CD14-positive monocyte (primary cell): ENCODE results near the gene ACOT11. TPM values are rescaled to one million over a fixed set of nuclear protein-coding genes. Genes with fewer than 3 reads are reported as not detected.

Experiments
- DNase-seq, 3 donors: peaks; one replicate each; pipeline ENCODE4 v3.0.0-alpha.2; 2011 to 2022
- H2AFZ ChIP-seq: 2 replicates; pipeline ENCODE4 v1.6.0; 2012; ENCODE audit warnings: mild to moderate bottlenecking, low read depth, low read length, inconsistent platforms; ENCODE audit not compliant: insufficient read depth, poor library complexity, severe bottlenecking
- H3K27ac ChIP-seq, 2 donors: 1 replicate in 1 of 2; 2 replicates in 1 of 2; pipeline ENCODE4 v1.5.1; 2012 to 2013; ENCODE audit warnings: low read length in 2 of 2, control low read depth in 1 of 2, inconsistent platforms in 1 of 2, low read depth in 1 of 2, mild to moderate bottlenecking in 1 of 2
- H3K27me3 ChIP-seq, 2 donors: one replicate each; pipeline versions ENCODE4 v1.6.0 to v1.6.1; 2011 to 2013; ENCODE audit warnings: low read length in 2 of 2; ENCODE audit not compliant: control insufficient read depth in 2 of 2, insufficient read depth in 2 of 2
- H3K36me3 ChIP-seq, 2 donors: replicated peaks in 1 of 2; 1 replicate in 1 of 2; 2 replicates in 1 of 2; pipeline versions ENCODE4 v1.5.1 to v1.6.1; 2012 to 2013; ENCODE audit warnings: low read length in 2 of 2, control low read depth in 1 of 2, inconsistent platforms in 1 of 2, mild to moderate bottlenecking in 1 of 2; ENCODE audit not compliant: insufficient read depth in 2 of 2, control insufficient read depth in 1 of 2
- H3K4me1 ChIP-seq, 2 donors: 1 replicate in 1 of 2; 2 replicates in 1 of 2; pipeline versions ENCODE4 v1.5.1 to v1.6.1; 2012 to 2013; ENCODE audit warnings: low read length in 2 of 2, control low read depth in 1 of 2, inconsistent platforms in 1 of 2, mild to moderate bottlenecking in 1 of 2, moderate library complexity in 1 of 2; ENCODE audit not compliant: insufficient read depth in 2 of 2, control insufficient read depth in 1 of 2
- H3K4me2 ChIP-seq: replicated peaks from 2 replicates; pipeline ENCODE3; 2012; ENCODE audit warnings: low read length, moderate library complexity, mild to moderate bottlenecking; ENCODE audit not compliant: poor library complexity, severe bottlenecking; ENCODE audit errors: extremely low read depth
- H3K4me3 ChIP-seq, 3 experiments: fragments of 200-600 bp in 1 of 3; sonication (generic) in 1 of 3; replicated peaks in 1 of 3; 1 replicate in 2 of 3; 2 replicates in 1 of 3; pipeline ENCODE4 v1.5.1; 2011 to 2013; ENCODE audit warnings: low read length in 3 of 3, mild to moderate bottlenecking in 3 of 3, control low read depth in 2 of 3, low read depth in 2 of 3, inconsistent platforms in 1 of 3, moderate library complexity in 1 of 3
- H3K79me2 ChIP-seq: 2 replicates; pipeline ENCODE4 v1.6.0; 2012; ENCODE audit warnings: mild to moderate bottlenecking, control low read depth, inconsistent platforms, low read length, moderate library complexity; ENCODE audit not compliant: insufficient read depth
- H3K9ac ChIP-seq: 2 replicates; pipeline ENCODE4 v1.6.0; 2017; ENCODE audit warnings: low read length, mild to moderate bottlenecking; ENCODE audit not compliant: insufficient read depth, poor library complexity, severe bottlenecking
- H3K9me3 ChIP-seq, 2 donors: replicated peaks in 1 of 2; 1 replicate in 1 of 2; 2 replicates in 1 of 2; pipeline versions ENCODE4 v1.5.1 to v1.6.1; 2012 to 2013; ENCODE audit warnings: low read length in 2 of 2, control low read depth in 1 of 2; ENCODE audit not compliant: control insufficient read depth in 1 of 2, insufficient read depth in 1 of 2
- H4K20me1 ChIP-seq: 2 replicates; pipeline ENCODE4 v1.6.0; 2012; ENCODE audit warnings: mild to moderate bottlenecking, low read length, control low read depth, moderate library complexity; ENCODE audit not compliant: insufficient read depth
- H3K27ac Mint-ChIP-seq, 7 donors: one replicate each; pipeline ENCODE4 v1.8.0; 2020; ENCODE audit warnings: mild to moderate bottlenecking in 7 of 7, mixed read lengths in 7 of 7, moderate library complexity in 6 of 7, inconsistent platforms in 2 of 7
- H3K27me3 Mint-ChIP-seq, 3 donors: one replicate each; pipeline ENCODE4 v1.8.0; 2021 to 2022; ENCODE audit warnings: low read depth in 3 of 3, mild to moderate bottlenecking in 3 of 3, mixed read lengths in 3 of 3, moderate library complexity in 3 of 3, inconsistent platforms in 1 of 3
- H3K36me3 Mint-ChIP-seq, 2 donors: one replicate each; pipeline ENCODE4 v1.8.0; 2020; ENCODE audit warnings: mixed read lengths in 2 of 2, inconsistent platforms in 1 of 2, mild to moderate bottlenecking in 1 of 2
- H3K4me1 Mint-ChIP-seq: one replicate; pipeline ENCODE4 v1.8.0; 2020; ENCODE audit warnings: mild to moderate bottlenecking, mixed read lengths
- H3K4me3 Mint-ChIP-seq, 2 donors: one replicate each; pipeline ENCODE4 v1.8.0; 2020; ENCODE audit warnings: mild to moderate bottlenecking in 2 of 2, mixed read lengths in 2 of 2, moderate library complexity in 1 of 2
- H3K9me3 Mint-ChIP-seq, 7 donors: one replicate each; pipeline ENCODE4 v1.8.0; 2020 to 2022; ENCODE audit warnings: mixed read lengths in 7 of 7, mild to moderate bottlenecking in 6 of 7, moderate library complexity in 6 of 7, inconsistent platforms in 2 of 7
- CTCF ChIP-seq: fragments of 200-600 bp; IDR thresholded peaks from one replicate; pipeline ENCODE4 v1.8.0; 2022; ENCODE audit warnings: antibody characterized with exemption, mild to moderate bottlenecking
- WGBS: methylation state at CpG from one replicate; pipeline ENCODE4 v1.1.5; 2013; ENCODE audit warnings: missing lambda C conversion rate; ENCODE audit not compliant: insufficient coverage; 5-methylcytosine and 5-hydroxymethylcytosine counted together
- intact Hi-C, 2 donors: fragments of 100-400 bp; cut with micrococcal nuclease; formaldehyde crosslinking; loops; one replicate each; pipeline versions ENCODE4 v1.15.0 to v1.15.1; 2023
- polyA plus RNA-seq, 3 donors: library from polyadenylated mRNA; depleted of rRNA in 1 of 3; unstranded in 2 of 3; stranded (reverse) in 1 of 3; fragments of 300-500 nt in 2 of 3; fragments of >200 nt in 1 of 3; fragmentation: Illumina TruSeq in 2 of 3; gene quantifications; 1 replicate in 2 of 3; 2 replicates in 1 of 3; pipeline ENCODE4 v1.2.3, GENCODE V29; 2012 to 2021

The ACOT11 gene
- polyA plus RNA-seq, 3 donors: 0.18 to 2.1 (median 0.79) TPM

DNA sequence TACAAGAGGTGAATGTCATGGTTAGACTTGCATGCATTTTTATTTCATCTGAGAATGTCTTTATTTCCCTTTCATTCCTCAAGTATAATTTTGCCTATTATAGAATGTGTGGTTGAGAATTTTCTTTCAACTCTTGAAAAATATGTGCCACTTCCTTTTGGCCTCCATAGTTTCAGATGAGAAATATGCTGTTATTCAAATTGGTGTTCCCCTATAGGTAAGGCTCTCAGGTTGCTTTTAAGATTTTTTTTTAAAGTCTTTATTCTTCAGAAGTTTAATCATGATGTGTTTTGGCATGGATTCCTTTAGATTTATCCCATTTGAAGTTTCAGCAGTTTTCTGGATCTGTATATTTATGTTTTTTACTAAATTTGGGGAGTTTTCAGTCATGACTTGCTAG, 95.7 kb downstream of the ACOT11 start:
- H3K79me2 ChIP-seq: no peaks in the 10 kb centered on the region
- no peak overlapping the region for H3K27ac Mint-ChIP-seq
- H3K4me3 ChIP-seq: no peak overlapping the region
- peaks cover 16 to 25% of the 10 kb centered on the region in 2 donors for H3K9me3 ChIP-seq
- no peak overlapping the region for H3K4me2 ChIP-seq
- no peaks in the 10 kb centered on the region for H3K27me3 ChIP-seq
- no peak for DNase-seq
- intact Hi-C loops: no loop called here
- no peaks in the 10 kb centered on the region for H3K36me3 ChIP-seq
- H2AFZ ChIP-seq: no peak overlapping the region
- no peaks in the 10 kb centered on the region for H3K4me1 ChIP-seq
- peaks cover 10 to 25% (median 20%) of the 10 kb centered on the region in 7 donors for H3K9me3 Mint-ChIP-seq
- no peak overlapping the region for H3K4me3 Mint-ChIP-seq
- H3K27me3 Mint-ChIP-seq: peaks cover 0 to 2% (median 2%) of the 10 kb centered on the region in 3 donors
- no peak overlapping the region for H3K9ac ChIP-seq
- no peak overlapping the region for H3K27ac ChIP-seq
- TF ChIP-seq CTCF: no peak
- no peaks in the 10 kb centered on the region for H4K20me1 ChIP-seq
- H3K4me1 Mint-ChIP-seq: peaks cover 2% of the 10 kb centered on the region
- no peaks in the 10 kb centered on the region for H3K36me3 Mint-ChIP-seq

DNA sequence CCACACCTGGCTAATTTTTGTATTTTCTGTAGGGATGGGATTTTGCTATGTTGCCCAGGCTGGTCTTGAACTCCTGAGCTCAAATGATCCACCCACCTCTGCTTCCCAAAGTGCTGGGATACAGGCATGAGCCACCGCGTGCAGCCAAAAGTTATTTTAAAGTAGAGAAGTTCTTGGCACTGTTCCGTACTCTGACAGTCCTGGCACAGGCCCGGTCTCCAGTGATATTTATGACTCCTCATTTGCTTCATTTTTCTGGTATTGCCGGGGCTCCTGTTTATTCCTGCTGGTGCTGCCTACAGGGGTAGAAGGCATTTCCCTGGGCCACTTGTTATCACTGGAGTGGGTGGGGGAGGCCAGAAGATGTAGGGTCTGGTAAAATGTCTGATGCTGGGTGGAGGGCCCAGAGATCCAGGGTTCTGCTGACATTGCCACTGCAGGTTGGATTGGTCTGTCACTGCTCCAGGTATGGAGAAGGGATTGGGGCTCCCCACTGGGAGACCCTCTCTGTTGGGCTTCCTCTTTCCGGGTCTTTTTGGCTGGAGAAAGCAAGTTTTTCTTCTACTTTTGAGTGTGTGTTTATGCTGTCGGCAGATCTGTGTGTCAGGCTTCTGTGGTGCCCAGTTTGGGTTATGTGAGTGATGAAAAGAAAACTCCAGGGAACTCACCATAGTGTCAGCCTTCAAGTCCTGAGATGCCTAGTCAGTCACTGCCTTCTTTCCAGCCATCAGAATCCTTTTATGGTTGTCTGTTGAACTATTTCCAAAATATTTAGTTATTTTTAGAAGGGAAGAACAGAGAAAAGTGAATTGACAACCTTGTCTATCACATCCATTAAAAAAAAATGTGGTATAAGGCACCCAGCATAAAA, 98.0 kb downstream of the ACOT11 start:
- TF ChIP-seq CTCF: no peak
- no peaks in the 10 kb centered on the region for H3K27me3 ChIP-seq
- no peak overlapping the region for H3K4me3 ChIP-seq
- Mint-ChIP-seq H3K27ac (no peak overlapping the region), H3K36me3 (no peaks in the 10 kb centered on the region), H3K4me1 (peaks cover 5% of the 10 kb centered on the region), H3K27me3 (peaks cover 0 to 2% (median 2%) of the 10 kb centered on the region in 3 donors), H3K4me3 (no peak overlapping the region), H3K9me3 (peaks cover 10 to 25% (median 20%) of the 10 kb centered on the region in 7 donors)
- H3K27ac ChIP-seq: no peak overlapping the region
- H3K36me3 ChIP-seq: no peaks in the 10 kb centered on the region
- no peaks in the 10 kb centered on the region for H4K20me1 ChIP-seq
- peaks cover 16 to 25% of the 10 kb centered on the region in 2 donors for H3K9me3 ChIP-seq
- no peaks in the 10 kb centered on the region for H3K79me2 ChIP-seq
- WGBS: 100% methylated on average over 4 of the region's 7 CpGs
- H2AFZ ChIP-seq: no peak overlapping the region
- no peak for DNase-seq
- intact Hi-C loops: no loop called here
- peaks cover under 1% of the 10 kb centered on the region in 2 donors for H3K4me1 ChIP-seq
- no peak overlapping the region for H3K4me2 ChIP-seq
- H3K9ac ChIP-seq: no peak overlapping the region
